ENCODE results near the gene CYGB. TPM values are rescaled to one million over a fixed set of nuclear protein-coding genes. Genes with fewer than 3 reads are reported as not detected.

Gene CYGB
- total and polyA plus RNA-seq, 9 of the 15 experiments (the other 6 are each of a cell fraction or from before 2014, with no cell fraction given): 0.08 to 0.95 (median 0.18) TPM; not detected in 5

DNA sequence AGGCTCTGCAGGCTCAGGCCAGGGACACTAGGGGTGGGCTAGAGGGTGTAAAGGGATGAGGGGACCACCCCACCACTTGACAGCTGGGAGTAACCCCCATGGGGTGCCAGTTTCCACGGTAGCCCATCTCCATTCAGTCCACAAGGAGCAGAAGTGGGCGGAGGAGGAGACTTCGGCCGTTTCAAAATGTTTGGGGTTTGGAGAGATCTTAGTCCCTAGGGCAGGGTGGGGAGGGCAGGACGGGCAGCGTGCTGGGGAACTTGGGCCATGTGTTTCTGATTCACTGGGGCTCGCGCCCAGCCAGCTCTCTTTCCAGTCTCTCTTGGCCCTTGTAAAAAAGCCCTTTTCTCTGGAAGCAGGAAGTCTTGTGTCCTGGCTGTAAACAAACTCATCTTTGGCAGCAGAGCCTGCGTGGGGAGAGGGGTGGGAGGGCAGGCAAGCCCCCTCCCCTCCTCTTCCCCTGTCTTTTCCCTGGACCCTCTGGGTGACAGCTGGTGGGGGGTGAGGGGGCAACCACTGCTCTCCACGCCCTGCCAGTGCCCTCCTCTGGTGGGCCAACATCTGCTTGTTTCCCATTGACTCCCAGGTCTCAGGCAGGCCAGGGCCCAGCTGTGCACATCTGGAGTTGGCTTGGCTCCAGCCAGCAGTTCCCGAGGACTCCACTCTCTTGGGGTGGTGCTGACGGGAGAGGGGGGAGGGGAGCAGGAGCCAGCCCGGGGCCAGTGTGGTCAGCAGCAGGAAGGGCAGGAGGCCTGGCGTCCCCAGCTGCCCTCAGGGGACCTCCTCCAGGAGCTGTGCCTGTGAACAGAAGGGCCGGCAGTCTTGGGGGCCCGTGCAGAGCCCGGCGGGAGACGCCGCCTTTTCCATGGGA lies 8.1 kb downstream of the CYGB start (continued):
- TF ChIP-seq, protein P1, sequence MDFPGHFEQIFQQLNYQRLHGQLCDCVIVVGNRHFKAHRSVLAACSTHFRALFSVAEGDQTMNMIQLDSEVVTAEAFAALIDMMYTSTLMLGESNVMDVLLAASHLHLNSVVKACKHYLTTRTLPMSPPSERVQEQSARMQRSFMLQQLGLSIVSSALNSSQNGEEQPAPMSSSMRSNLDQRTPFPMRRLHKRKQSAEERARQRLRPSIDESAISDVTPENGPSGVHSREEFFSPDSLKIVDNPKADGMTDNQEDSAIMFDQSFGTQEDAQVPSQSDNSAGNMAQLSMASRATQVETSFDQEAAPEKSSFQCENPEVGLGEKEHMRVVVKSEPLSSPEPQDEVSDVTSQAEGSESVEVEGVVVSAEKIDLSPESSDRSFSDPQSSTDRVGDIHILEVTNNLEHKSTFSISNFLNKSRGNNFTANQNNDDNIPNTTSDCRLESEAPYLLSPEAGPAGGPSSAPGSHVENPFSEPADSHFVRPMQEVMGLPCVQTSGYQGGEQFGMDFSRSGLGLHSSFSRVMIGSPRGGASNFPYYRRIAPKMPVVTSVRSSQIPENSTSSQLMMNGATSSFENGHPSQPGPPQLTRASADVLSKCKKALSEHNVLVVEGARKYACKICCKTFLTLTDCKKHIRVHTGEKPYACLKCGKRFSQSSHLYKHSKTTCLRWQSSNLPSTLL (IDR thresholded peaks at IDR 0.05): no peak
- TF ChIP-seq, protein P2, sequence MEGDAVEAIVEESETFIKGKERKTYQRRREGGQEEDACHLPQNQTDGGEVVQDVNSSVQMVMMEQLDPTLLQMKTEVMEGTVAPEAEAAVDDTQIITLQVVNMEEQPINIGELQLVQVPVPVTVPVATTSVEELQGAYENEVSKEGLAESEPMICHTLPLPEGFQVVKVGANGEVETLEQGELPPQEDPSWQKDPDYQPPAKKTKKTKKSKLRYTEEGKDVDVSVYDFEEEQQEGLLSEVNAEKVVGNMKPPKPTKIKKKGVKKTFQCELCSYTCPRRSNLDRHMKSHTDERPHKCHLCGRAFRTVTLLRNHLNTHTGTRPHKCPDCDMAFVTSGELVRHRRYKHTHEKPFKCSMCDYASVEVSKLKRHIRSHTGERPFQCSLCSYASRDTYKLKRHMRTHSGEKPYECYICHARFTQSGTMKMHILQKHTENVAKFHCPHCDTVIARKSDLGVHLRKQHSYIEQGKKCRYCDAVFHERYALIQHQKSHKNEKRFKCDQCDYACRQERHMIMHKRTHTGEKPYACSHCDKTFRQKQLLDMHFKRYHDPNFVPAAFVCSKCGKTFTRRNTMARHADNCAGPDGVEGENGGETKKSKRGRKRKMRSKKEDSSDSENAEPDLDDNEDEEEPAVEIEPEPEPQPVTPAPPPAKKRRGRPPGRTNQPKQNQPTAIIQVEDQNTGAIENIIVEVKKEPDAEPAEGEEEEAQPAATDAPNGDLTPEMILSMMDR (IDR thresholded peaks at IDR 0.05 in 2 of 3, conservative IDR thresholded peaks at IDR 0.05 in 1 of 3; ENCODE audit: insufficient read depth in 2 of 3, low read depth in 1 of 3, low read length in 3 of 3): no peak
- TF ChIP-seq ZC3H11A (IDR thresholded peaks at IDR 0.05; ENCODE audit: low read depth, low read length): no peak
- TF ChIP-seq, protein P3, sequence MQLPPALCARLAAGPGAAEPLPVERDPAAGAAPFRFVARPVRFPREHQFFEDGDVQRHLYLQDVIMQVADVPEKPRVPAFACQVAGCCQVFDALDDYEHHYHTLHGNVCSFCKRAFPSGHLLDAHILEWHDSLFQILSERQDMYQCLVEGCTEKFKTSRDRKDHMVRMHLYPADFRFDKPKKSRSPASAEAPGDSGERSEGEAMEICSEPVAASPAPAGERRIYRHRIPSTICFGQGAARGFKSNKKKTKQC (CRISPR knock-in tag; IDR thresholded peaks at IDR 0.05): no peak
- TF ChIP-seq, protein P4, sequence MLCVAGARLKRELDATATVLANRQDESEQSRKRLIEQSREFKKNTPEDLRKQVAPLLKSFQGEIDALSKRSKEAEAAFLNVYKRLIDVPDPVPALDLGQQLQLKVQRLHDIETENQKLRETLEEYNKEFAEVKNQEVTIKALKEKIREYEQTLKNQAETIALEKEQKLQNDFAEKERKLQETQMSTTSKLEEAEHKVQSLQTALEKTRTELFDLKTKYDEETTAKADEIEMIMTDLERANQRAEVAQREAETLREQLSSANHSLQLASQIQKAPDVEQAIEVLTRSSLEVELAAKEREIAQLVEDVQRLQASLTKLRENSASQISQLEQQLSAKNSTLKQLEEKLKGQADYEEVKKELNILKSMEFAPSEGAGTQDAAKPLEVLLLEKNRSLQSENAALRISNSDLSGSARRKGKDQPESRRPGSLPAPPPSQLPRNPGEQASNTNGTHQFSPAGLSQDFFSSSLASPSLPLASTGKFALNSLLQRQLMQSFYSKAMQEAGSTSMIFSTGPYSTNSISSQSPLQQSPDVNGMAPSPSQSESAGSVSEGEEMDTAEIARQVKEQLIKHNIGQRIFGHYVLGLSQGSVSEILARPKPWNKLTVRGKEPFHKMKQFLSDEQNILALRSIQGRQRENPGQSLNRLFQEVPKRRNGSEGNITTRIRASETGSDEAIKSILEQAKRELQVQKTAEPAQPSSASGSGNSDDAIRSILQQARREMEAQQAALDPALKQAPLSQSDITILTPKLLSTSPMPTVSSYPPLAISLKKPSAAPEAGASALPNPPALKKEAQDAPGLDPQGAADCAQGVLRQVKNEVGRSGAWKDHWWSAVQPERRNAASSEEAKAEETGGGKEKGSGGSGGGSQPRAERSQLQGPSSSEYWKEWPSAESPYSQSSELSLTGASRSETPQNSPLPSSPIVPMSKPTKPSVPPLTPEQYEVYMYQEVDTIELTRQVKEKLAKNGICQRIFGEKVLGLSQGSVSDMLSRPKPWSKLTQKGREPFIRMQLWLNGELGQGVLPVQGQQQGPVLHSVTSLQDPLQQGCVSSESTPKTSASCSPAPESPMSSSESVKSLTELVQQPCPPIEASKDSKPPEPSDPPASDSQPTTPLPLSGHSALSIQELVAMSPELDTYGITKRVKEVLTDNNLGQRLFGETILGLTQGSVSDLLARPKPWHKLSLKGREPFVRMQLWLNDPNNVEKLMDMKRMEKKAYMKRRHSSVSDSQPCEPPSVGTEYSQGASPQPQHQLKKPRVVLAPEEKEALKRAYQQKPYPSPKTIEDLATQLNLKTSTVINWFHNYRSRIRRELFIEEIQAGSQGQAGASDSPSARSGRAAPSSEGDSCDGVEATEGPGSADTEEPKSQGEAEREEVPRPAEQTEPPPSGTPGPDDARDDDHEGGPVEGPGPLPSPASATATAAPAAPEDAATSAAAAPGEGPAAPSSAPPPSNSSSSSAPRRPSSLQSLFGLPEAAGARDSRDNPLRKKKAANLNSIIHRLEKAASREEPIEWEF (CRISPR knock-in tag; IDR thresholded peaks at IDR 0.05): peak; percentile 81; the same call in 1 of the 2 replicates
- TF ChIP-seq HNRNPL (IDR thresholded peaks at IDR 0.05; ENCODE audit: low read depth, low read length): no peak
- TF ChIP-seq KAT2B (IDR thresholded peaks at IDR 0.05; ENCODE audit: low read depth, low read length): no peak
- peak; percentile 19; the same call in 1 of the 2 replicates for TF ChIP-seq NCOR1 (IDR thresholded peaks at IDR 0.05)
- TF ChIP-seq, protein P5, sequence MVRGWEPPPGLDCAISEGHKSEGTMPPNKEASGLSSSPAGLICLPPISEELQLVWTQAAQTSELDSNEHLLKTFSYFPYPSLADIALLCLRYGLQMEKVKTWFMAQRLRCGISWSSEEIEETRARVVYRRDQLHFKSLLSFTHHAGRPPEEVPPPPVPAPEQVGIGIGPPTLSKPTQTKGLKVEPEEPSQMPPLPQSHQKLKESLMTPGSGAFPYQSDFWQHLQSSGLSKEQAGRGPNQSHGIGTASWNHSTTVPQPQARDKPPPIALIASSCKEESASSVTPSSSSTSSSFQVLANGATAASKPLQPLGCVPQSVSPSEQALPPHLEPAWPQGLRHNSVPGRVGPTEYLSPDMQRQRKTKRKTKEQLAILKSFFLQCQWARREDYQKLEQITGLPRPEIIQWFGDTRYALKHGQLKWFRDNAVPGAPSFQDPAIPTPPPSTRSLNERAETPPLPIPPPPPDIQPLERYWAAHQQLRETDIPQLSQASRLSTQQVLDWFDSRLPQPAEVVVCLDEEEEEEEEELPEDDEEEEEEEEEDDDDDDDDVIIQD (CRISPR knock-in tag; IDR thresholded peaks at IDR 0.05): no peak
- TF ChIP-seq, protein P6, sequence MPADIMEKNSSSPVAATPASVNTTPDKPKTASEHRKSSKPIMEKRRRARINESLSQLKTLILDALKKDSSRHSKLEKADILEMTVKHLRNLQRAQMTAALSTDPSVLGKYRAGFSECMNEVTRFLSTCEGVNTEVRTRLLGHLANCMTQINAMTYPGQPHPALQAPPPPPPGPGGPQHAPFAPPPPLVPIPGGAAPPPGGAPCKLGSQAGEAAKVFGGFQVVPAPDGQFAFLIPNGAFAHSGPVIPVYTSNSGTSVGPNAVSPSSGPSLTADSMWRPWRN (IDR thresholded peaks at IDR 0.05; ENCODE audit: low read depth): no peak
- TF ChIP-seq ELF4 (CRISPR knock-in tag; IDR thresholded peaks at IDR 0.05): no peak
- no peak for TF ChIP-seq ZNF77 (CRISPR knock-in tag; IDR thresholded peaks at IDR 0.05)
- TF ChIP-seq KAT8 (IDR thresholded peaks at IDR 0.05; ENCODE audit: low read depth): no peak
- 0 out of 2 replicates have a peak, but pooled peaks have one; percentile 45 for TF ChIP-seq ZNF766 (CRISPR knock-in tag; conservative IDR thresholded peaks at IDR 0.05)

All from K562 (cell line).